ENCODE results near the gene CABS1. TPM values are rescaled to one million over a fixed set of nuclear protein-coding genes. Genes with fewer than 3 reads are reported as not detected.

The CABS1 gene
- total RNA-seq, 1 experiment from 2014 or later, result not detected

DNA sequence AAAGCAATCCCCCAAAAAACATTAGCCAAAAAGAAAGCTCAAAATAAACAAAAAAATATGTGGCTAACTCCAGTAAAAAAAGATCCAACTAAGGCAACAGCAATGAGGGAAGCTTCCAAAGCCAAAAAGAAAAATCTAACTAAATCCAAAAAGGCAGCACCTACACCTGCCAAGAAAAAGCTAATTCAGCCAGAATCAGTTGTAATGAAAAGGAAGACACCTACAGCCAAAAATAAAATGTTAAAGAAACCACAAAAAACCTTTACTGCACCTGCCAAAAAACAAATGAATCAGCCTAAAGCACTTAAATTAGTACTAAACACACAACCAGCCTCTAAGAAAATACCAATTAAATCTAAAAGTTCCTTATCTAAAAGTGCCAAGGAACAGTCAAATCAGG is 37.2 kb upstream of the CABS1 start (continued):
- TF ChIP-seq, protein P1, sequence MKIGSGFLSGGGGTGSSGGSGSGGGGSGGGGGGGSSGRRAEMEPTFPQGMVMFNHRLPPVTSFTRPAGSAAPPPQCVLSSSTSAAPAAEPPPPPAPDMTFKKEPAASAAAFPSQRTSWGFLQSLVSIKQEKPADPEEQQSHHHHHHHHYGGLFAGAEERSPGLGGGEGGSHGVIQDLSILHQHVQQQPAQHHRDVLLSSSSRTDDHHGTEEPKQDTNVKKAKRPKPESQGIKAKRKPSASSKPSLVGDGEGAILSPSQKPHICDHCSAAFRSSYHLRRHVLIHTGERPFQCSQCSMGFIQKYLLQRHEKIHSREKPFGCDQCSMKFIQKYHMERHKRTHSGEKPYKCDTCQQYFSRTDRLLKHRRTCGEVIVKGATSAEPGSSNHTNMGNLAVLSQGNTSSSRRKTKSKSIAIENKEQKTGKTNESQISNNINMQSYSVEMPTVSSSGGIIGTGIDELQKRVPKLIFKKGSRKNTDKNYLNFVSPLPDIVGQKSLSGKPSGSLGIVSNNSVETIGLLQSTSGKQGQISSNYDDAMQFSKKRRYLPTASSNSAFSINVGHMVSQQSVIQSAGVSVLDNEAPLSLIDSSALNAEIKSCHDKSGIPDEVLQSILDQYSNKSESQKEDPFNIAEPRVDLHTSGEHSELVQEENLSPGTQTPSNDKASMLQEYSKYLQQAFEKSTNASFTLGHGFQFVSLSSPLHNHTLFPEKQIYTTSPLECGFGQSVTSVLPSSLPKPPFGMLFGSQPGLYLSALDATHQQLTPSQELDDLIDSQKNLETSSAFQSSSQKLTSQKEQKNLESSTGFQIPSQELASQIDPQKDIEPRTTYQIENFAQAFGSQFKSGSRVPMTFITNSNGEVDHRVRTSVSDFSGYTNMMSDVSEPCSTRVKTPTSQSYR (CRISPR knock-in tag; IDR thresholded peaks at IDR 0.05), result no peak
- TF ChIP-seq, protein P2, sequence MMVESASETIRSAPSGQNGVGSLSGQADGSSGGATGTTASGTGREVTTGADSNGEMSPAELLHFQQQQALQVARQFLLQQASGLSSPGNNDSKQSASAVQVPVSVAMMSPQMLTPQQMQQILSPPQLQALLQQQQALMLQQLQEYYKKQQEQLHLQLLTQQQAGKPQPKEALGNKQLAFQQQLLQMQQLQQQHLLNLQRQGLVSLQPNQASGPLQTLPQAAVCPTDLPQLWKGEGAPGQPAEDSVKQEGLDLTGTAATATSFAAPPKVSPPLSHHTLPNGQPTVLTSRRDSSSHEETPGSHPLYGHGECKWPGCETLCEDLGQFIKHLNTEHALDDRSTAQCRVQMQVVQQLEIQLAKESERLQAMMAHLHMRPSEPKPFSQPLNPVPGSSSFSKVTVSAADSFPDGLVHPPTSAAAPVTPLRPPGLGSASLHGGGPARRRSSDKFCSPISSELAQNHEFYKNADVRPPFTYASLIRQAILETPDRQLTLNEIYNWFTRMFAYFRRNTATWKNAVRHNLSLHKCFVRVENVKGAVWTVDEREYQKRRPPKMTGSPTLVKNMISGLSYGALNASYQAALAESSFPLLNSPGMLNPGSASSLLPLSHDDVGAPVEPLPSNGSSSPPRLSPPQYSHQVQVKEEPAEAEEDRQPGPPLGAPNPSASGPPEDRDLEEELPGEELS (CRISPR knock-in tag; IDR thresholded peaks at IDR 0.05), result no peak
- TF ChIP-seq GRHL2 (CRISPR knock-in tag; IDR thresholded peaks at IDR 0.05; ENCODE audit: insufficient replicate concordance, severe bottlenecking) (no peak), NFATC4 (CRISPR knock-in tag; IDR thresholded peaks at IDR 0.05) (no peak)

DNA sequence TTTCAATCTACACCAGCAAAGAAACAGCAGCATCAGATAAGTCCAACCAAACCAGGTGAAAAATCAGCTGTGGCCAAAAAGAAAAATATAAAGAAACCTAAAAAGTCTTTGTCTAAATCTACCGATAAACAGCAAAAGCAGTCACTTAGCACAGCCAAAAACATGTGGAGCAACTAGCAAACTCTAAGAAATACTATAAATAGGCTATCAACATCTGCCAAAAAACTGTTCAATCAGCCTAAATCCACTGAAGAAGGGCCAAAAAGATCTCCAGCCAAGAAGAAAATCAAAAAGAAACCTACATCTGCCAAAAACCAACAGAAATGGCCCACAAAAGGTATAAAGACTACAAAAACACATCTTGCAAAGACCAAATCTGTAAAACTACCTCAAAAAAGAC is 36.7 kb upstream of the CABS1 start:
- Mint-ChIP-seq H3K4me1 (no peaks in the 10 kb centered on the region), H3K27me3 (ENCODE audit: low read depth) (no peaks in the 10 kb centered on the region), H3K9me3 (peaks cover 6% of the 10 kb centered on the region; the same call in 1 of the 2 replicates), H3K27ac (no peak overlapping the region), H3K4me3 (no peak overlapping the region), H3K36me3 (no peaks in the 10 kb centered on the region)
- ChIA-PET CTCF (no interaction called here), POLR2A (no interaction called here)
- ATAC-seq (no peak), DNase-seq (ENCODE audit: low spot score) (no peak)
- no peak for TF ChIP-seq JUN (CRISPR knock-in tag; IDR thresholded peaks at IDR 0.05)
- TF ChIP-seq, protein P3, sequence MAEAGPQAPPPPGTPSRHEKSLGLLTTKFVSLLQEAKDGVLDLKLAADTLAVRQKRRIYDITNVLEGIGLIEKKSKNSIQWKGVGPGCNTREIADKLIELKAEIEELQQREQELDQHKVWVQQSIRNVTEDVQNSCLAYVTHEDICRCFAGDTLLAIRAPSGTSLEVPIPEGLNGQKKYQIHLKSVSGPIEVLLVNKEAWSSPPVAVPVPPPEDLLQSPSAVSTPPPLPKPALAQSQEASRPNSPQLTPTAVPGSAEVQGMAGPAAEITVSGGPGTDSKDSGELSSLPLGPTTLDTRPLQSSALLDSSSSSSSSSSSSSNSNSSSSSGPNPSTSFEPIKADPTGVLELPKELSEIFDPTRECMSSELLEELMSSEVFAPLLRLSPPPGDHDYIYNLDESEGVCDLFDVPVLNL (CRISPR knock-in tag; IDR thresholded peaks at IDR 0.05; ENCODE audit: borderline replicate concordance, low read depth), result no peak

- CTCF ChIA-PET, result no interaction called here
- no peak overlapping the region for H3K4me3 Mint-ChIP-seq
Observed at GRCh38 chr4:70299643-70300042, 35.1 kb upstream of the CABS1 start.

More at GRCh38 chr4:70299643-70300042, 35.1 kb upstream of the CABS1 start:
- peaks cover 6% of the 10 kb centered on the region; the same call in 1 of the 2 replicates for H3K9me3 Mint-ChIP-seq
- H3K4me1 Mint-ChIP-seq, result no peaks in the 10 kb centered on the region
- POLR2A ChIA-PET, result no interaction called here
- DNase-seq (ENCODE audit: low spot score), result no peak
- no peak for ATAC-seq
- no peaks in the 10 kb centered on the region for H3K27me3 Mint-ChIP-seq (ENCODE audit: low read depth)
- no peak overlapping the region for H3K27ac Mint-ChIP-seq
- H3K36me3 Mint-ChIP-seq, result no peaks in the 10 kb centered on the region
- TF ChIP-seq MXD4 (CRISPR knock-in tag; IDR thresholded peaks at IDR 0.05; ENCODE audit: borderline replicate concordance) (no peak), ATF3 (CRISPR knock-in tag; conservative IDR thresholded peaks at IDR 0.05) (no peak), NFE2L1 (CRISPR knock-in tag; IDR thresholded peaks at IDR 0.05) (no peak), NR1H2 (CRISPR knock-in tag; IDR thresholded peaks at IDR 0.05) (no peak), MYBL2 (CRISPR knock-in tag; IDR thresholded peaks at IDR 0.05) (no peak), SMAD3 (CRISPR knock-in tag; IDR thresholded peaks at IDR 0.05; ENCODE audit: borderline replicate concordance) (no peak), CTCF (IDR thresholded peaks at IDR 0.05) (no peak)
- TF ChIP-seq, protein P2 (CRISPR knock-in tag; IDR thresholded peaks at IDR 0.05), result no peak
- TF ChIP-seq, protein P4, sequence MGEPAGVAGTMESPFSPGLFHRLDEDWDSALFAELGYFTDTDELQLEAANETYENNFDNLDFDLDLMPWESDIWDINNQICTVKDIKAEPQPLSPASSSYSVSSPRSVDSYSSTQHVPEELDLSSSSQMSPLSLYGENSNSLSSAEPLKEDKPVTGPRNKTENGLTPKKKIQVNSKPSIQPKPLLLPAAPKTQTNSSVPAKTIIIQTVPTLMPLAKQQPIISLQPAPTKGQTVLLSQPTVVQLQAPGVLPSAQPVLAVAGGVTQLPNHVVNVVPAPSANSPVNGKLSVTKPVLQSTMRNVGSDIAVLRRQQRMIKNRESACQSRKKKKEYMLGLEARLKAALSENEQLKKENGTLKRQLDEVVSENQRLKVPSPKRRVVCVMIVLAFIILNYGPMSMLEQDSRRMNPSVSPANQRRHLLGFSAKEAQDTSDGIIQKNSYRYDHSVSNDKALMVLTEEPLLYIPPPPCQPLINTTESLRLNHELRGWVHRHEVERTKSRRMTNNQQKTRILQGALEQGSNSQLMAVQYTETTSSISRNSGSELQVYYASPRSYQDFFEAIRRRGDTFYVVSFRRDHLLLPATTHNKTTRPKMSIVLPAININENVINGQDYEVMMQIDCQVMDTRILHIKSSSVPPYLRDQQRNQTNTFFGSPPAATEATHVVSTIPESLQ (CRISPR knock-in tag; IDR thresholded peaks at IDR 0.05), result no peak
